Transverse colon (tissue), 3 donors: ENCODE results near the gene PTPRA.

ENCODE experiments used
- CTCF ChIP-seq, 5 experiments: fragments of 200-600 bp in 3 of 5; fragments of 450-650 bp in 2 of 5; sonication (generic) in 3 of 5; IDR thresholded peaks; 1 replicate in 2 of 5; 2 replicates in 3 of 5; pipeline ENCODE4 v1.5.1; 2016 to 2017; ENCODE audit warnings: antibody characterized with exemption in 5 of 5, inconsistent platforms in 3 of 5, mild to moderate bottlenecking in 2 of 5, moderate library complexity in 1 of 5
- POLR2A ChIP-seq: fragments of 450-650 bp; IDR thresholded peaks from one replicate; pipeline ENCODE4 v1.6.1; 2016; ENCODE audit warnings: antibody characterized with exemption, mild to moderate bottlenecking, moderate library complexity

GRCh38 chr20:2984956-2985661 lies 111.8 kb downstream of the PTPRA start:
- TF ChIP-seq POLR2A, result no peak
- TF ChIP-seq CTCF (IDR thresholded peaks at IDR 0.05), result no peak
